ENCODE measurements around the gene SOCS3. TPM values are rescaled to one million over a fixed set of nuclear protein-coding genes. Genes with fewer than 3 reads are reported as not detected.

Gene SOCS3
- total RNA-seq, 6 donors from 2014 or later: 67.1 to 173 (median 114) TPM

GRCh38 chr17:78359321-78359996 lies 418 bp downstream of the SOCS3 start:
- H3K27ac ChIP-seq: peak overlapping the region; percentile 98 to 100 (median 98)
- DNase-seq (no peak), ATAC-seq (ENCODE audit: low FRiP score in 2 of 2) (peak in 1 of 2 donors; percentile 9)
- peak overlapping the region; percentile 85 to 99 (median 89) for H3K4me3 ChIP-seq
- H3K27me3 ChIP-seq: no peaks in the 10 kb centered on the region
- WGBS, 2 donors: 1 to 2% methylated on average over 15 to 28 of the region's 70 CpGs
- H3K4me1 ChIP-seq: peaks cover 46 to 59% (median 53%) of the 10 kb centered on the region in 4 donors
- no peaks in the 10 kb centered on the region for H3K9me3 ChIP-seq
- TF ChIP-seq POLR2AphosphoS5 (IDR thresholded peaks at IDR 0.05) (no peak), EP300 (IDR thresholded peaks at IDR 0.05) (peak in 2 of 4 donors; percentile 31 to 77), CTCF (IDR thresholded peaks at IDR 0.05) (peak in 1 of 6 experiments; percentile 30), POLR2A (IDR thresholded peaks at IDR 0.05) (no peak)
- peaks cover 0 to 49% (median 24%) of the 10 kb centered on the region in 4 donors for H3K36me3 ChIP-seq

DNA sequence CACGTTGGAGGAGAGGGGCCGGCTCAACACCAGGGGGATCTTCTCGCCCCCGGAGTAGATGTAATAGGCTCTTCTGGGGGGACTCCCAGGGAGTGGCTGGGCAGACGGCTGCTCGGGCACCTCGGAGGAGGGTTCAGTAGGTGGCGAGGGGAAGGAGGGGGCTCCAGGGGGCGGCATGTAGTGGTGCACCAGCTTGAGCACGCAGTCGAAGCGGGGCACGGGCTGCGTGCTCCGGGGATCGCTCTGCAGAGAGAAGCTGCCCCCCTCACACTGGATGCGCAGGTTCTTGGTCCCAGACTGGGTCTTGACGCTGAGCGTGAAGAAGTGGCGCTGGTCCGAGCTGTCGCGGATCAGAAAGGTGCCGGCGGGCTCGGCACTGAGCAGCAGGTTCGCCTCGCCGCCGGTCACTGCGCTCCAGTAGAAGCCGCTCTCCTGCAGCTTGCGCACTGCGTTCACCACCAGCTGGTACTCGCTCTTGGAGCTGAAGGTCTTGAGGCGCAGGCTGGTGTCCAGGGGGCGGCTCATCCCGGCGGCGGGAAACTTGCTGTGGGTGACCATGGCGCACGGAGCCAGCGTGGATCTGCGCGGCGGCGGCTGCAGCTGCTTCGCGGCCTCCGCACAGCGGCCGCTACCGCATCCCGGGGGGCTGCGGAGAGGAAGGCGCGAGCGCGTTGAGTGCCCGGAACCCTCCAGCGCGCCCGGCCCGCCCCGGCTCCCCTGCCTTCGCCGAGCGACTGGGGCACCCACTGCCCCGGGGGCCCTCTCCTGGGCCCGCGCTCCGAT lies 1.1 kb downstream of the SOCS3 start:
- no peak for TF ChIP-seq EP300 (IDR thresholded peaks at IDR 0.05)
- TF ChIP-seq CTCF (IDR thresholded peaks at IDR 0.05): no peak
- peak in 1 of 2 donors; percentile 66 for TF ChIP-seq POLR2AphosphoS5 (IDR thresholded peaks at IDR 0.05)
- no peak for TF ChIP-seq POLR2A (IDR thresholded peaks at IDR 0.05)
- DNase-seq (peak in 1 of 2 donors; percentile 91), ATAC-seq (ENCODE audit: low FRiP score in 2 of 2) (peak in 1 of 2 donors; percentile 2)
- H3K4me1 ChIP-seq: peaks cover 53 to 66% (median 60%) of the 10 kb centered on the region in 4 donors
- peak overlapping the region; percentile 98 to 100 (median 98) for H3K27ac ChIP-seq
- WGBS, 2 donors: 23 to 47% methylated on average over 13 to 32 of the region's 72 CpGs
- H3K4me3 ChIP-seq: peak overlapping the region; percentile 85 to 99 (median 89)
- peaks cover 0 to 49% (median 24%) of the 10 kb centered on the region in 4 donors for H3K36me3 ChIP-seq
- no peaks in the 10 kb centered on the region for H3K9me3 ChIP-seq
- H3K27me3 ChIP-seq: no peaks in the 10 kb centered on the region

- H3K4me1 ChIP-seq: peaks cover 60 to 74% (median 67%) of the 10 kb centered on the region in 4 donors
- TF ChIP-seq POLR2A (IDR thresholded peaks at IDR 0.05) (no peak), POLR2AphosphoS5 (IDR thresholded peaks at IDR 0.05) (peak in 1 of 2 donors; percentile 15), EP300 (IDR thresholded peaks at IDR 0.05) (no peak), CTCF (IDR thresholded peaks at IDR 0.05) (peak in 1 of 6 experiments; percentile 6)
- H3K27me3 ChIP-seq: no peaks in the 10 kb centered on the region
- no peaks in the 10 kb centered on the region for H3K9me3 ChIP-seq
- DNase-seq (no peak), ATAC-seq (ENCODE audit: low FRiP score in 2 of 2) (no peak)
- peaks cover 0 to 49% (median 24%) of the 10 kb centered on the region in 4 donors for H3K36me3 ChIP-seq
- H3K4me3 ChIP-seq: peak overlapping the region; percentile 85 to 99 (median 89)
- 56 to 64% methylated on average over 20 to 25 of the region's 25 CpGs for WGBS, 2 donors
- H3K27ac ChIP-seq: peak overlapping the region; percentile 98 to 100 (median 98)
These were observed 2.0 kb downstream of the SOCS3 start for GRCh38 chr17:78357672-78358537.

DNA sequence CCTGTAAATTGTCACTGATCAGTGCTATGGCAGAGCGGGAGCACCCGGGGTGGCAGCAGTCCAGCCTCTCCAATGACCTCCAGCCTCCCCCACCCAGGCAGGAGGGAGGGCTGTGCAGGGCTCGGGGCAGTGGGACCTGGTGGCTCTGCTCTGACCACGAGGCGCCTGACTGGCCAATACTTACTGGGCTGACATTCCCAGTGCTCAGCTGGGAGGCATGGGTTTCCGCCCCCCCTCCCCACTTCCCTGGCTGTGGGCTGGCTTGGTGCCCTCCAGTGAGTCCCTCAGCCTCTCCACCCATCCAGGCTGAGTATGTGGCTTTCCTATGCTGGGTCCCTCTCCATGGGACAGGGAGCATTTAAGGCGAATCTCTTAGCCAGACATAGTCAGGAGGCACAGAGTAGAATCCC lies 2.7 kb downstream of the SOCS3 start:
- 32 to 45% methylated on average over 5 to 7 of the region's 7 CpGs for WGBS, 2 donors
- TF ChIP-seq EP300 (IDR thresholded peaks at IDR 0.05): peak in 1 of 4 donors; percentile 42
- TF ChIP-seq POLR2AphosphoS5 (IDR thresholded peaks at IDR 0.05): peak; percentile 76 to 93
- TF ChIP-seq CTCF (IDR thresholded peaks at IDR 0.05): peak in 1 of 6 experiments; percentile 12
- peak in 1 of 4 donors; percentile 62 for TF ChIP-seq POLR2A (IDR thresholded peaks at IDR 0.05)
- no peaks in the 10 kb centered on the region for H3K9me3 ChIP-seq
- no peak for ATAC-seq (ENCODE audit: low FRiP score in 2 of 2)
- H3K4me1 ChIP-seq: peaks cover 64 to 82% (median 72%) of the 10 kb centered on the region in 4 donors
- H3K27ac ChIP-seq: peak overlapping the region; percentile 98 to 100 (median 98)
- peak; percentile 70 to 82 for DNase-seq
- H3K36me3 ChIP-seq: peaks cover 0 to 49% (median 24%) of the 10 kb centered on the region in 4 donors
- no peaks in the 10 kb centered on the region for H3K27me3 ChIP-seq
- peak overlapping the region; percentile 85 to 99 (median 89) for H3K4me3 ChIP-seq
